ENCODE measurements around the gene TTC36. TPM values are rescaled to one million over a fixed set of nuclear protein-coding genes. Genes with fewer than 3 reads are reported as not detected.

The TTC36 gene
- total and polyA plus RNA-seq, 2 of the 13 experiments (the other 11 are each of a cell fraction or from before 2014, with no cell fraction given) = 0.13 to 0.40 TPM

- TF ChIP-seq ZNF777 (CRISPR knock-in tag; IDR thresholded peaks at IDR 0.05) (peak; percentile 96), ZNF672 (CRISPR knock-in tag; IDR thresholded peaks at IDR 0.05) (0 out of 2 replicates have a peak, but pooled peaks have one; percentile 69), POLR2AphosphoS5 (IDR thresholded peaks at IDR 0.05; ENCODE audit: low read depth, low read length) (peak; percentile 33; the same call in 1 of the 2 replicates), ZBTB25 (CRISPR knock-in tag; IDR thresholded peaks at IDR 0.05) (peak; percentile 57; the same call in 1 of the 2 replicates), RELA (CRISPR knock-in tag; IDR thresholded peaks at IDR 0.05) (no peak), TRAFD1 (CRISPR knock-in tag; IDR thresholded peaks at IDR 0.05; ENCODE audit: borderline replicate concordance) (no peak), SALL2 (CRISPR knock-in tag; IDR thresholded peaks at IDR 0.05) (peak; percentile 69; the same call in 1 of the 2 replicates), ZNF276 (CRISPR knock-in tag; IDR thresholded peaks at IDR 0.05; ENCODE audit: low read depth) (peak; percentile 53; the same call in 1 of the 2 replicates), CREB1 (IDR thresholded peaks at IDR 0.05) (no peak), CREB1 (CRISPR knock-in tag; IDR thresholded peaks at IDR 0.05) (no peak), ZNF317 (CRISPR knock-in tag; IDR thresholded peaks at IDR 0.05) (peak; percentile 56; the same call in 1 of the 2 replicates), CCDC6 (CRISPR knock-in tag; IDR thresholded peaks at IDR 0.05) (peak; percentile 77), ZNF362 (CRISPR knock-in tag; IDR thresholded peaks at IDR 0.05; ENCODE audit: borderline replicate concordance) (no peak), NRL (CRISPR knock-in tag; IDR thresholded peaks at IDR 0.05; ENCODE audit: borderline replicate concordance) (peak; percentile 10; the same call in 1 of the 2 replicates), ATF4 (CRISPR knock-in tag; IDR thresholded peaks at IDR 0.05) (peak in 1 of 2 experiments; percentile 56; a peak in 1 of 4 replicates), THAP11 (CRISPR knock-in tag; IDR thresholded peaks at IDR 0.05) (peak; percentile 78), PHF21A (CRISPR knock-in tag; IDR thresholded peaks at IDR 0.05) (peak; percentile 40; the same call in 1 of the 2 replicates), ZEB1 (IDR thresholded peaks at IDR 0.05; ENCODE audit: insufficient replicate concordance, low read depth) (peak; percentile 43), ZFP91 (CRISPR knock-in tag; IDR thresholded peaks at IDR 0.05; ENCODE audit: borderline replicate concordance) (peak; percentile 79; the same call in 1 of the 2 replicates)
These were observed 3.7 kb downstream of the TTC36 start, which contains the start of gene TMEM25 (continued) for GRCh38 chr11:118530683-118531596.

All from HepG2 (cell line).